OCI-LY7 (cell line): ENCODE measurements around the gene PET117.

Experiments used
- EZH2phosphoT487 ChIP-seq: fragments of 200-600 bp; sonication (generic); IDR thresholded peaks from 2 replicates; pipeline ENCODE4 v1.6.1; 2018; ENCODE audit warnings: low read depth, borderline replicate concordance, mild to moderate bottlenecking, mixed run types, antibody characterized with exemption, low read length, moderate library complexity, mixed read lengths
- TF ChIP-seq, protein P1 (sequence below): fragments of 200-600 bp; sonication (generic); conservative IDR thresholded peaks from 2 replicates; pipeline ENCODE4 v1.5.1; 2014; ENCODE audit warnings: mild to moderate bottlenecking, antibody characterized with exemption, low read length, moderate library complexity, mixed read lengths

DNA sequence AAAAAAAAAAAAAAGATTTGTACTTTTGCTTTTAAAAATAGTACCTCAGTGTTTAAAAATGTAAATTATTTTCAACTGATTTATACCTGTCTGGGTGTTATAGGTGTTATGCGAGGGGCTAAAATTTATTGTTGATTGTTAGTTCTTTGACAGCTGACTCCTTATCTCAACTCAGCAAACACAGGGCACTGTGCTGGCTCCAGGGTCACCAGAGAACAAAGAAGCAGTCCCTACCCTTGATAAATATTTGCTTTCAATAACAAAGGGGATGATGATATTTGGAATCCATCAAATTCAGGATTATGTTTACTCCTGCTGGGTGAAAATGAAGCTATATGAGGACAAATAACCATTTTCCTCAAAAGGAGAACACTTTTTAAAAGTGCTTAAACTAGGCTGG, 34.2 kb upstream of the PET117 start:
- TF ChIP-seq, protein P1, sequence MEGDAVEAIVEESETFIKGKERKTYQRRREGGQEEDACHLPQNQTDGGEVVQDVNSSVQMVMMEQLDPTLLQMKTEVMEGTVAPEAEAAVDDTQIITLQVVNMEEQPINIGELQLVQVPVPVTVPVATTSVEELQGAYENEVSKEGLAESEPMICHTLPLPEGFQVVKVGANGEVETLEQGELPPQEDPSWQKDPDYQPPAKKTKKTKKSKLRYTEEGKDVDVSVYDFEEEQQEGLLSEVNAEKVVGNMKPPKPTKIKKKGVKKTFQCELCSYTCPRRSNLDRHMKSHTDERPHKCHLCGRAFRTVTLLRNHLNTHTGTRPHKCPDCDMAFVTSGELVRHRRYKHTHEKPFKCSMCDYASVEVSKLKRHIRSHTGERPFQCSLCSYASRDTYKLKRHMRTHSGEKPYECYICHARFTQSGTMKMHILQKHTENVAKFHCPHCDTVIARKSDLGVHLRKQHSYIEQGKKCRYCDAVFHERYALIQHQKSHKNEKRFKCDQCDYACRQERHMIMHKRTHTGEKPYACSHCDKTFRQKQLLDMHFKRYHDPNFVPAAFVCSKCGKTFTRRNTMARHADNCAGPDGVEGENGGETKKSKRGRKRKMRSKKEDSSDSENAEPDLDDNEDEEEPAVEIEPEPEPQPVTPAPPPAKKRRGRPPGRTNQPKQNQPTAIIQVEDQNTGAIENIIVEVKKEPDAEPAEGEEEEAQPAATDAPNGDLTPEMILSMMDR = no peak
- no peak for TF ChIP-seq EZH2phosphoT487
